ENCODE measurements around the gene TBC1D12.

- TF ChIP-seq CTCF (IDR thresholded peaks at IDR 0.05) (no peak), POLR2A (IDR thresholded peaks at IDR 0.05) (no peak)
These were observed 26.7 kb downstream of the TBC1D12 start for GRCh38 chr10:94428766-94429707.
